NCI-H1436 treated with DMSO at 0.1 percent for 48 hours (cell line): Measurements from ENCODE around the gene COPZ1.

Source experiments
- DNase-seq: peaks from one replicate; lab custom pipeline; 2025; lab: John Stamatoyannopoulos, UW

Gene COPZ1

GRCh38 chr12:54378796-54379397, 54.0 kb downstream of the COPZ1 start:
- DNase-seq: no peak

GRCh38 chr12:54379398-54380201, 54.7 kb downstream of the COPZ1 start:
- peak; percentile 40 for DNase-seq

GRCh38 chr12:54381136-54381535, 56.2 kb downstream of the COPZ1 start:
- no peak for DNase-seq

GRCh38 chr12:54383041-54383609, 58.2 kb downstream of the COPZ1 start:
- DNase-seq: no peak

GRCh38 chr12:54384591-54385041, 59.7 kb downstream of the COPZ1 start, which contains the start of gene ZNF385A:
TSS of gene ZNF385A (minus strand) at chr12:54384733. CDS start at chr12:54384514, 219 bp downstream.
- DNase-seq: no peak

GRCh38 chr12:54385251-54385914, 60.5 kb downstream of the COPZ1 start:
- DNase-seq: no peak

- no peak for DNase-seq
Observed at GRCh38 chr12:54386403-54387113, 61.6 kb downstream of the COPZ1 start.

GRCh38 chr12:54387114-54387467, 62.2 kb downstream of the COPZ1 start:
- DNase-seq: no peak

GRCh38 chr12:54388237-54389133, 63.6 kb downstream of the COPZ1 start:
- DNase-seq: no peak

GRCh38 chr12:54389134-54389508, 64.2 kb downstream of the COPZ1 start:
- DNase-seq: no peak

GRCh38 chr12:54389607-54390175, 64.8 kb downstream of the COPZ1 start:
- DNase-seq: no peak

GRCh38 chr12:54390176-54390667, 65.3 kb downstream of the COPZ1 start:
- DNase-seq: no peak

- peak; percentile 34 for DNase-seq
Observed at GRCh38 chr12:54390668-54391551, 66.0 kb downstream of the COPZ1 start.

GRCh38 chr12:54392485-54393206, 67.7 kb downstream of the COPZ1 start:
- no peak for DNase-seq

GRCh38 chr12:54393207-54393609, 68.3 kb downstream of the COPZ1 start:
- no peak for DNase-seq

GRCh38 chr12:54393743-54394142, 68.8 kb downstream of the COPZ1 start:
- no peak for DNase-seq

- no peak for DNase-seq
Observed at GRCh38 chr12:54394281-54394719, 69.4 kb downstream of the COPZ1 start.

- DNase-seq: no peak
Observed at GRCh38 chr12:54394986-54395385, 70.1 kb downstream of the COPZ1 start.

GRCh38 chr12:54395545-54395944, 70.6 kb downstream of the COPZ1 start:
- DNase-seq: no peak
